Measurements from ENCODE around the gene SF3B2.
A peak's percentile ranks its signal among the peaks of the same experiment; 100 is the strongest.

DNA sequence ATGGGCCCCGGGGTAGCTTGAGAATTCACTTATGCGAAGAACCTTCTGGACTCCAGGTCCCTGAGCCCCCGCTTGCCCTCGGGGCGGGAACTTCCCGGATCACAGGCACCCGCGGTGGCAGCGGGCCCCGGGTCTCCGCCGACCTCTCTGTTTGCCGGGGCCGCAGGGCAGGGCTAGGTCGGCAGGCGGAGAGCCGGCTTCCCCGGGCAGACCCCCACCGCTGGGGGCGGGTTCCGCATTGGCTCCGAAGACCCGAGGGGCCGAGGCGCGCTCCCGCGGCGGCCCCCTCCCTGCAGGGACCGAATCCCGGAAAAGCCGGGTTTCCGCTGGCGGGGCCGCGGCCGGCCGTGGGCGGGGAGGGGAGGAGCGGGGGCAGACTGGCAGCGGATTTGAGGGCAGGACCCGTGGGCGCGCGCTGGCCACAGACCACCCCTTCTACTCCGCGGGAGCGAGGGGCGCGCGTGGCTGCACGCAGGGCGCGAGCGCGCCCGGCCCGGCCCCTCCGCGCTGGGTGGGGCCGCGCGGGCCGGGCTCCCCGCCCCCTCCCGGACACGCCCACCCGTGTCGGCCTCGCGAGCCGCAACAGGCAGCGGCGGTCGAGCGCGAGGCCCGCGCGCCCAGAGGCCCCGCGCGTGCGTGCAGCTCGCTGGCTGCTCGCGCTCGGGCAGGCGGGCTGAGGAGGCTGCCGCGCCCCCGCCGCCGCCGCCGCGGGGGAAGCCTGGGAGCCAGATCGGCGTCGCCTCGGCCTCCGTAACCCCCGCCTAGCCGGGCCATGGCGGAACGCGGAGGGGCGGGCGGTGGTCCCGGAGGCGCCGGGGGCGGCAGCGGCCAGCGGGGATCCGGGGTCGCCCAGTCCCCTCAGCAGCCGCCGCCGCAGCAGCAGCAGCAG lies 17.8 kb downstream of the SF3B2 start, which contains the start of gene PACS1:
- TF ChIP-seq, protein P1, sequence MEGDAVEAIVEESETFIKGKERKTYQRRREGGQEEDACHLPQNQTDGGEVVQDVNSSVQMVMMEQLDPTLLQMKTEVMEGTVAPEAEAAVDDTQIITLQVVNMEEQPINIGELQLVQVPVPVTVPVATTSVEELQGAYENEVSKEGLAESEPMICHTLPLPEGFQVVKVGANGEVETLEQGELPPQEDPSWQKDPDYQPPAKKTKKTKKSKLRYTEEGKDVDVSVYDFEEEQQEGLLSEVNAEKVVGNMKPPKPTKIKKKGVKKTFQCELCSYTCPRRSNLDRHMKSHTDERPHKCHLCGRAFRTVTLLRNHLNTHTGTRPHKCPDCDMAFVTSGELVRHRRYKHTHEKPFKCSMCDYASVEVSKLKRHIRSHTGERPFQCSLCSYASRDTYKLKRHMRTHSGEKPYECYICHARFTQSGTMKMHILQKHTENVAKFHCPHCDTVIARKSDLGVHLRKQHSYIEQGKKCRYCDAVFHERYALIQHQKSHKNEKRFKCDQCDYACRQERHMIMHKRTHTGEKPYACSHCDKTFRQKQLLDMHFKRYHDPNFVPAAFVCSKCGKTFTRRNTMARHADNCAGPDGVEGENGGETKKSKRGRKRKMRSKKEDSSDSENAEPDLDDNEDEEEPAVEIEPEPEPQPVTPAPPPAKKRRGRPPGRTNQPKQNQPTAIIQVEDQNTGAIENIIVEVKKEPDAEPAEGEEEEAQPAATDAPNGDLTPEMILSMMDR (IDR thresholded peaks at IDR 0.05) = peak in 2 of 7 experiments; percentile 32 to 38
- TF ChIP-seq POLR2A (IDR thresholded peaks at IDR 0.05) = peak in 2 of 3 donors; percentile 43 to 55

All from body of pancreas (tissue), 4 donors.